Stomach (tissue), 9 donors: Measurements from ENCODE around the gene GPS1. TPM values are rescaled to one million over a fixed set of nuclear protein-coding genes. Genes with fewer than 3 reads are reported as not detected.
A peak's percentile ranks its signal among the peaks of the same experiment; 100 is the strongest.

Source experiments
- DNase-seq, 2 donors: peaks; one replicate each; pipeline versions ENCODE4 v3.0.0 to v3.0.0-alpha.2; 2013 to 2019
- H3K27ac ChIP-seq, 5 donors: fragments of 200-600 bp in 4 of 5; sonication (generic) in 4 of 5; one replicate each; pipeline ENCODE4 v1.5.1; 2013 to 2019; ENCODE audit warnings: mild to moderate bottlenecking in 1 of 5, moderate library complexity in 1 of 5
- H3K27me3 ChIP-seq, 3 donors: fragments of 200-600 bp; sonication (generic); one replicate each; pipeline ENCODE4 v1.5.1; 2017 to 2019; ENCODE audit warnings: mixed run types in 1 of 3
- H3K36me3 ChIP-seq, 4 donors: fragments of 200-600 bp; sonication (generic); 1 replicate in 3 of 4; 2 replicates in 1 of 4; pipeline ENCODE4 v1.5.1; 2016 to 2019
- H3K4me1 ChIP-seq, 4 donors: fragments of 200-600 bp; sonication (generic); one replicate each; pipeline ENCODE4 v1.5.1; 2016 to 2019
- H3K4me3 ChIP-seq, 4 donors: fragments of 200-600 bp; sonication (generic) in 3 of 4; one replicate each; pipeline ENCODE4 v1.5.1; 2016 to 2019; ENCODE audit warnings: mild to moderate bottlenecking in 1 of 4
- H3K9me3 ChIP-seq, 4 donors: fragments of 200-600 bp; sonication (generic); one replicate each; pipeline ENCODE4 v1.5.1; 2016 to 2019
- CTCF ChIP-seq, 7 experiments: fragments of 450-650 bp in 4 of 7; fragments of 200-600 bp in 3 of 7; sonication (generic) in 3 of 7; IDR thresholded peaks; one replicate each; pipeline ENCODE4 v1.5.1; 2016 to 2019; ENCODE audit warnings: antibody characterized with exemption in 7 of 7, control low read depth in 2 of 7, mild to moderate bottlenecking in 1 of 7
- EP300 ChIP-seq: sonication (generic); formaldehyde crosslinking; IDR thresholded peaks from one replicate; pipeline ENCODE4 v1.6.1; 2017; ENCODE audit warnings: antibody characterized with exemption
- POLR2A ChIP-seq, 4 donors: fragments of 450-650 bp; IDR thresholded peaks; one replicate each; pipeline ENCODE4 v1.6.1; 2016; ENCODE audit warnings: antibody characterized with exemption in 4 of 4, control low read depth in 2 of 4, mild to moderate bottlenecking in 1 of 4, moderate library complexity in 1 of 4
- POLR2AphosphoS5 ChIP-seq, 3 donors: sonication (generic); formaldehyde crosslinking; IDR thresholded peaks; one replicate each; pipeline ENCODE4 v1.6.1; 2016; ENCODE audit warnings: antibody characterized with exemption in 3 of 3
- WGBS, 5 donors: extraction: QIAGEN DNeasy Blood & Tissue Kit in 3 of 5; methylation state at CpG; one replicate each; pipeline versions ENCODE4 v1.1.5 to v1.1.7; 2013 to 2018; 5-methylcytosine and 5-hydroxymethylcytosine counted together
- intact Hi-C: fragments of 100-400 bp; cut with DNase I; formaldehyde crosslinking; loops from one replicate; pipeline ENCODE4 v1.15.1; 2023; ENCODE audit warnings: low total_unique reads
- polyA plus RNA-seq, 3 donors: library from polyadenylated mRNA; stranded (reverse); fragments of 200-250 nt; gene quantifications; one replicate each; pipeline ENCODE4 v1.2.3, GENCODE V29; 2013
- total RNA-seq, 5 donors: library from RNA; depleted of rRNA; stranded (reverse); fragments of >200 nt; gene quantifications; one replicate each; pipeline versions ENCODE4 v1.1.0 to v1.2.3, GENCODE V29; 2014 to 2016
- donor health status: healthy with polysubstance abuse.
- donor health status: Bipolar disorder and iron deficiency.
- donor health status: healthy.

Gene GPS1
- total and polyA plus RNA-seq, 8 donors = 28.0 to 329 (median 101) TPM

- TF ChIP-seq POLR2A (IDR thresholded peaks at IDR 0.05) (no peak), EP300 (no peak), POLR2AphosphoS5 (IDR thresholded peaks at IDR 0.05) (no peak), CTCF (IDR thresholded peaks at IDR 0.05) (no peak)
- Histone ChIP-seq H3K27me3 (no peaks in the 10 kb centered on the region), H3K4me1 (peaks cover 2 to 25% (median 16%) of the 10 kb centered on the region in 4 donors), H3K36me3 (peaks cover 0 to 48% (median 43%) of the 10 kb centered on the region in 4 donors), H3K27ac (peak overlapping the region in 1 of 5 donors; percentile 77), H3K4me3 (no peak overlapping the region), H3K9me3 (no peaks in the 10 kb centered on the region)
- intact Hi-C loops = no loop called here
- no peak for DNase-seq
- WGBS, 5 donors = 75 to 83% (median 80%) methylated on average over 13 to 16 of the region's 16 CpGs
These were observed 37.9 kb upstream of the GPS1 start for GRCh38 chr17:82013772-82014321.

GRCh38 chr17:82014432-82014831 is 37.3 kb upstream of the GPS1 start:
- Histone ChIP-seq H3K4me3 (no peak overlapping the region), H3K4me1 (peaks cover 8 to 30% (median 21%) of the 10 kb centered on the region in 4 donors), H3K36me3 (peaks cover 0 to 50% (median 41%) of the 10 kb centered on the region in 4 donors), H3K27ac (no peak overlapping the region), H3K27me3 (no peaks in the 10 kb centered on the region), H3K9me3 (no peaks in the 10 kb centered on the region)
- intact Hi-C loops = no loop called here
- DNase-seq = no peak
- TF ChIP-seq CTCF (IDR thresholded peaks at IDR 0.05) = no peak
- WGBS, 5 donors = 62 to 73% (median 70%) methylated on average over 14 to 23 of the region's 23 CpGs

DNA sequence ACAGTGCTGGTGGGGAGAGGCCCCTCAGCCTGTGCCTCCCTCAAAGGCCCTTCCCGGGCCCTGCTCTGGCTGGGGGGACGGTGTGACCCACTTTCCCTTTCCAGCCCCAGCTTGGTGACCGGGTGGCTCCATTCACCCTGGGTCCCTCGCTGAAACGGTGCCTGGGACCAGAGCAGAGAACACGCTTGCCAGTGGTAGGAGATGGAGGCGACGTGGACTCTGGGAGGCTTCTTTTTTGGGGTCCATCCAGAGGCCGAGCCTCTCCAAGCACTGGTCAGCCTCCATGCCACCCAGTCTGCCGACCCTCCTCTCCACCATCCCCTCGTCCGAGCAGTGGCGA is 36.8 kb upstream of the GPS1 start:
- no peak overlapping the region for H3K27ac ChIP-seq
- WGBS, 5 donors = 77 to 90% (median 83%) methylated on average over 9 to 13 of the region's 13 CpGs
- intact Hi-C loops = loop anchor here (5.0 kb wide), 1 partner anchor 53 kb away; the partner anchor contains the start of gene NOTUM

GRCh38 chr17:82015311-82015971 is 36.3 kb upstream of the GPS1 start:
- intact Hi-C loops = loop anchor here (5.0 kb wide), 1 partner anchor 53 kb away; the partner anchor contains the start of gene NOTUM
- WGBS, 5 donors = 76 to 88% (median 86%) methylated on average over 10 to 24 of the region's 24 CpGs
- Histone ChIP-seq H3K4me3 (no peak overlapping the region), H3K9me3 (no peaks in the 10 kb centered on the region), H3K4me1 (peaks cover 15 to 40% (median 32%) of the 10 kb centered on the region in 4 donors), H3K27ac (no peak overlapping the region), H3K36me3 (peaks cover 0 to 45% (median 37%) of the 10 kb centered on the region in 4 donors), H3K27me3 (no peaks in the 10 kb centered on the region)
- no peak for DNase-seq
- TF ChIP-seq CTCF (IDR thresholded peaks at IDR 0.05) (no peak), POLR2A (IDR thresholded peaks at IDR 0.05) (no peak), POLR2AphosphoS5 (IDR thresholded peaks at IDR 0.05) (no peak), EP300 (no peak)

More for the DNA sequence above, 36.8 kb upstream of the GPS1 start:
- Histone ChIP-seq H3K4me3 (no peak overlapping the region), H3K36me3 (peaks cover 0 to 46% (median 39%) of the 10 kb centered on the region in 4 donors), H3K9me3 (no peaks in the 10 kb centered on the region), H3K4me1 (peaks cover 12 to 35% (median 27%) of the 10 kb centered on the region in 4 donors), H3K27me3 (no peaks in the 10 kb centered on the region)
- no peak for TF ChIP-seq POLR2A (IDR thresholded peaks at IDR 0.05)
- TF ChIP-seq EP300 = no peak
- TF ChIP-seq CTCF (IDR thresholded peaks at IDR 0.05) = no peak
- no peak for TF ChIP-seq POLR2AphosphoS5 (IDR thresholded peaks at IDR 0.05)
- DNase-seq = no peak
